HG03354 (cell line): ENCODE measurements around the gene PSMD7.
A peak's percentile ranks its signal among the peaks of the same experiment; 100 is the strongest.
"Not testable (repeated sequence)": the region's sequence is repeated elsewhere in the genome, so short reads cannot be mapped to it uniquely, and the experiment has no call there.

ENCODE experiments used
- ATAC-seq: cut with Tn5 transposase; IDR thresholded peaks from one replicate; pipeline ENCODE4 v1.9.1; 2021; ENCODE audit warnings: mild to moderate bottlenecking; ENCODE audit not compliant: unreplicated experiment, poor library complexity, severe bottlenecking

PSMD7 gene

DNA sequence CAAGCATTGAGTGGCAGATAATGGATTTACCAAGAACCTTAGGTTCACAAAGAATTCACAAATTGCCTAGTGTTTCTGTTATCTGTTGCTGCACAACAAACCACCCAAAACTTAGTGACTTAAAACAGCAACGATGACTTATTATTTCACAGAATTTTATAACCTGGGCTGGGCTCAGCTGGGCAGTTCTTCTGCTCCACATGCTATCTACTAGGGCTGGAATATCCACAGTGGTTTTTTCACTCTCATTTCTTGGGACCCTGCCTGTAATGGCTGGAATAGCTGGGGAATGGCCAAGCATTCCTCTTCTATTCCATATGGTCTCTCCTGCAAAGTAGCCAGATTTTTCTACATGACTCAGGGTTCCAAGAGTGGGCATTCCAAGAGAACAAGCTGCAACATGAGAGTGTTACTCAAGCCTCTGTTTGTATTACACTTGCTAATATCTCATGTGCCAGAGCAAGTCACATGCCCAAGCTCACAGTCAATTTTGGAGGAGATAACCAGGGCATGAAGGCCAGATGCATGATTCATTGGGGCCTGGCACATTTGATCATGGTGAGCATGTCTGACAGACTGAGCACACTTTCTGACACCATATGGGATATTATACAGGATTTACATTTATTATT, 4.9 kb upstream of the PSMD7 start:
- ATAC-seq, result no peak

GRCh38 chr16:74296104-74296431, 546 bp upstream of the PSMD7 start:
- ATAC-seq, result peak; percentile 13

- peak; percentile 51 for ATAC-seq
These were observed 591 bp downstream of the PSMD7 start for GRCh38 chr16:74297145-74297665.

DNA sequence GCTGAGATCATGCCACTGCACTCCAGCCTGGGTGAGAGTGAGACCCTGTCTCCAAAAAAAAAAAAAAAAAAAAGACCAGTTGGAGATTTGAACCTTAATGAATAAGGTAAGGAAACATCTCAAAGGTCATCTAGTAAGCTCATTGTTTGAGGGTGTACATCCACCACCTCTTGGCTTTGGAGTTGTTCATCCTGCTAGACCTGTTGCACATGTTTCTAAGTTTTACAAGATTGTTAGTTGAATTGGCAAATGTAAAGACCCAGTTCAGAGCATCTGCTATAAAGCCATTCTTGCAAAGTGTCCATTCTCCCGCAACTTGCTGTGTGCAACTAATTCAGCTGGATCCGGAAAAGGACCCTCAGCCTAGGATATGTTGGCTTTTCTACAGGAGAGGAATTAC, 1.5 kb downstream of the PSMD7 start:
- ATAC-seq, result no peak

DNA sequence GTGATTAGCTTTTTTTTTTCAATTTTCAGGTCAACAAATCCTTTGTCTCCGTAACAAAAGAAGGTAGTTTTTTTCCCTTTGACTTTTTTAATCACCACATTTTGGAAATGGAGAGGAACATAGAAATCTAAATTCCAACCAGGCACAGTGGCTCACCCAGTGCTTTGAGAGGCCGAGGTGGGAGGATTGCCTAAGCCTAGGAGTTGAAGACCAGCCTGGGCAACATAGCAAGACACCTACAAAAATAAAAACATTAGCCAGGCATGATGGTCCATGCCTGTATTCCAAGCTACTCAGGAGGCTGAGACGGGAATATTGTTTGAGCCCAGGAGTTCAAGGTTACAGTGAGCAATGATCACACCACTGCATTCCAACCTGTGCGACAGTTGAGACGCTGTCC, 5.7 kb downstream of the PSMD7 start:
- ATAC-seq, result no peak

DNA sequence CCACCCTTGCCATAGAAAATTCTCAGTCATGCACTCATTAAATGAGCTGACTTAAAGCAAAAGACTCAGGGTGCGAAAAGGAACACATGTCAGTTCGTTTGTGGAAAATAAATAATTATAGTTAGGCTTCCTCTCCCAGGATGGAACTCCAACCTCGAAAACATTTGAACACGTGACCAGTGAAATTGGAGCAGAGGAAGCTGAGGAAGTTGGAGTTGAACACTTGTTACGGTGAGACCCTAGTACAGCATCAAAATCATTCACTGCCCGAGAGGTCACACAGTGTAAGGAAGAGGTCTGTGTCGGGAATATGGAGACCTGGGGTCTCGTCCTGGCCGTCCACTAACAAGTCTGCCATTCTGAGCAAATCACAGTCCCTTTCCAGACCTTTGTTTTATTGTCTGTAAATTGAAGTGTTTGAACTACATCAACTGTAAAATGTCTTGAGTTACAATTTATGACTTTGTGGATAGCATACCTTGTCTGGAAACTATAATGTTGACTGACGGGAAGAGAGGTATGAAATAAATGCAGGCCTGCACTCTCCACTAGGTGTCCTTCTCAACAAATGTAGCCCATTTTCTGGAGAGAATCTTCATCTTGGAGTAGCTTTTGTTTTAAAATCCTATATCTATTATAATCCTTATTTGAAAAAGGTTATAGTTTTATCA, 7.7 kb downstream of the PSMD7 start:
- no peak for ATAC-seq

- ATAC-seq, result no peak
These were observed 8.2 kb downstream of the PSMD7 start for GRCh38 chr16:74304835-74305176.

DNA sequence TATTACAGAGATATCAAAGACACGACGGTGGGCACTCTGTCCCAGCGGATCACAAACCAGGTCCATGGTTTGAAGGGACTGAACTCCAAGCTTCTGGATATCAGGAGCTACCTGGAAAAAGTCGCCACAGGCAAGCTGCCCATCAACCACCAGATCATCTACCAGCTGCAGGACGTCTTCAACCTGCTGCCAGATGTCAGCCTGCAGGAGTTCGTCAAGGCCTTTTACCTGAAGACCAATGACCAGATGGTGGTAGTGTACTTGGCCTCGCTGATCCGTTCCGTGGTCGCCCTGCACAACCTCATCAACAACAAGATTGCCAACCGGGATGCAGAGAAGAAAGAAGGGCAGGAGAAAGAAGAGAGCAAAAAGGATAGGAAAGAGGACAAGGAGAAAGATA, 8.7 kb downstream of the PSMD7 start:
- no peak for ATAC-seq

DNA sequence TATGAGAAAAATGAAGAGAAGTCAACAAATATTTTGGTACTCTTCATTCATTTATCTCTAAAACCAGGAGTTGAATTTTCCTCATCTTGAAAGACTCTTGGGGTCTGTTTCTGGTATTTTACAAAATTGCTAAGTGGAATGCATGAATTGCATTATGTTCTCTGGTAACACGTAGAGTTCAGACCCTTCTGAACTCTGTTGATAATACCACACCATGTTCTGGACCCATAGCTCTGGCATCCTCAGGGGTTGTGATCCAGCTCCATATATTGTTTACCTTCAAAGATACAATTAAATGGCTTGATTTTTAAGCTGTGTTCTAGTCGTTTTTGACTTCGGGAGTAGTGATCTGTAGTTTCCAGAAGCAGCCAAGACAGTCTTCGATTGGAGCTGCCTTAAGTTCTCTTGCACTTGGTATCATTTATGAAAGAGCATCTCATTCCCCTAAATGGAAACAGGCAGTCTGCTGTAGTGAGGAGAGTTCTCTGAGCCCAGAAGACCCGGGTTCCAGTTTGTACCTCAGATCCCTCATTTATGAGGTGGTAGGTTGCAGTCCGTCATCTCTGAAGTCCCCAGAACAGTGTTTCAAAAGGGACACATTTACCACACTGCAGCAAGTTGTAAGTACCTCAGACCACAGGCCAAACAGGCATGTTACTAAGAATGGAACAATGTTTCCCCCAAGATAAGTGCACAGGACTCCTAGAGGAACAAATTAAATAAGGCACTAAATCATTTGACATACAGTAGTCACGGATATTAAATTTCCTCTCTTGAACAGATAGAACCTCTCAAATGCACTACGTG, 9.6 kb downstream of the PSMD7 start:
- no peak for ATAC-seq

GRCh38 chr16:74307383-74307782, 10.8 kb downstream of the PSMD7 start:
- no peak for ATAC-seq

GRCh38 chr16:74309789-74310781, 13.5 kb downstream of the PSMD7 start:
- peak; percentile 56 for ATAC-seq

GRCh38 chr16:74315059-74315458, 18.4 kb downstream of the PSMD7 start:
- no peak for ATAC-seq

GRCh38 chr16:74320707-74321106, 24.1 kb downstream of the PSMD7 start:
- ATAC-seq, result no peak

DNA sequence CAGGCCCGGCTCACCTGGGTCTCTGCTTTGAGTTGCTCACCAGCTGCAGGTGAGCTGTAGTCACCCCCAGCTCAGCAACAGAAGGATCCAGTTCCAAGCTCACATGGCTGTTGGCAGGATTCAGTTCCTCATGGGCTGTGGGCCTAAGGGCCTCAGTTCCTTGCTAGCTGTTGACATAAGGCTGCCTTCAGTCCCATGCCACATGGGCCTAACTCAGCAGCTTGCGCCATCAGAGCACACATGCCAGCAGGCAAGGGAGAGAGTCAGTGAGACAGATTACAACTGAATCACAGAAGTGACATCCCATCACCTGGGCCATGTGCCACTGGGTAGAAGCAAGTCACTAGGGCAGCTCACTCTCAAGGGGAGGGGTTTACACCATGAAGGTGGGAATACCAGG, 24.7 kb downstream of the PSMD7 start:
- ATAC-seq, result no peak

- ATAC-seq, result no peak
These were observed 25.7 kb downstream of the PSMD7 start for GRCh38 chr16:74322301-74322710.

GRCh38 chr16:74324777-74325176, 28.2 kb downstream of the PSMD7 start:
- ATAC-seq, result not testable (repeated sequence)

- ATAC-seq, result no peak
These were observed 29.0 kb downstream of the PSMD7 start for GRCh38 chr16:74325641-74326040.

GRCh38 chr16:74328346-74328745, 31.7 kb downstream of the PSMD7 start:
- not testable (repeated sequence) for ATAC-seq

GRCh38 chr16:74332469-74332868, 35.9 kb downstream of the PSMD7 start:
- not testable (repeated sequence) for ATAC-seq

DNA sequence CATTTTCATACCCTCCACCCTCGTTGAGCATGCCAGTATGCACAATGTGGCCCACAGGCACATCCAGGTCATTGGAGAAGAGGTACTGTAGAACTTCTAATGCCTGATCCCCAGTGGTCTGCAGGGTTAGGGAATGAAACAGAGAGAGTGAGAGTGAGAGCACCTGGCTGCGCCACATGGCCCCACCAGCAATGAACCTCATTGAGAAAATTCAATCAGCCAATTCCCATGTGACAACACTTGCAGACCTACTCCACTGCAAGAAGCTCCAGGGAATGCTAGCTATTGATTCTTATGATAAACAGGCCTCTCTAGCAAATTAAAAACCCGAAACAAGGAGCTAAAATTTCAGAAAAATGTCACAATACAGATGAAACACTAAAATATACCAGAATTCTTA, 40.9 kb downstream of the PSMD7 start:
- not testable (repeated sequence) for ATAC-seq
